NCI-H2196 (cell line): ENCODE measurements around the gene GAA.
"Not testable (repeated sequence)": the region's sequence is repeated elsewhere in the genome, so short reads cannot be mapped to it uniquely, and the experiment has no call there.

Experiments used
- DNase-seq: peaks from one replicate; lab custom pipeline; 2025; ENCODE audit not compliant: unreplicated experiment; lab: John Stamatoyannopoulos, UW

The GAA gene

DNA sequence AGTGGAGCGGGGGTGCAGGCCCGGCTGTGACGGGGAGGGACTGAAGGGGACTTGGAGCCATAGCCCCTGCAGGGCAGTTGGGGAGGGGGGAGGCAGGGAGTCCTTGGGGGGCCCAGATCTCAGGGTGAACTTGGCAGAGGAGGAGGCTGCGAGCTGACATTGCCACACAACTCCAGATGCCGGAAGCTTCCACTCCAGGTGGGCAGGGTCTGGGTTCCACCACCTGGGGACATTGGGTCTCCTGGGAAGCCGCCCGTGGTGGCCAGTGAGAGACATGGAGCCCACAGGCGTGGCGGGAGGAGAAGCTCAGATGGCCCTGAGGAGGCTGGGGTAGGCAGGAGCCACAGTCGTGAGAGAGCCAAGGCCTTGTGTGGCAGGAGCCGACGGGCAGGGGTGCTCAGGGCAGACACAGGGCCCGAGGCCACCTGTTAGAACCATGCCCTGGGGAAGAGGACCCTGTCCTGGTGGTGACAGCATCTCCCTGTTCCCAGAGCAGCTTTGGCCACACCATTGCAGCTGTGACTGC, 18.2 kb upstream of the GAA start:
- DNase-seq: no peak

DNA sequence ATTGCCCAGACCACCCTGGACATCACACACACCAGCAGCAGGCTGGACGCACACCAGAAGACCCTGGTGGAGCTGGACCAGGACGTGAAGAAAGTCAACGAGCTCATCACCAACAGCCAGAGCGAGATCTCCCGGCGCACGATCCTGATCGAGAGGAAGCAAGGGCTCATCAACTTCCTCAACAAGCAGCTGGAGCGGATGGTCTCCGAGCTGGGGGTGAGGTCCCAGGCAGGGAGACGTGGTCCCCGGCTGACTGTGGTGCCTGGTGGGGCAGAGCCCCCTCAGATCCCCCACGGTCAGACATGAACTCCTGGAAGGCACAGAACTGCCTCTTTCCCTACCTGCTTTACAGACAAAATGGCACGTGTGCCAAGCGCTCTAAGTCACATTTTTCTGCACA, 16.6 kb upstream of the GAA start:
- DNase-seq: no peak

DNA sequence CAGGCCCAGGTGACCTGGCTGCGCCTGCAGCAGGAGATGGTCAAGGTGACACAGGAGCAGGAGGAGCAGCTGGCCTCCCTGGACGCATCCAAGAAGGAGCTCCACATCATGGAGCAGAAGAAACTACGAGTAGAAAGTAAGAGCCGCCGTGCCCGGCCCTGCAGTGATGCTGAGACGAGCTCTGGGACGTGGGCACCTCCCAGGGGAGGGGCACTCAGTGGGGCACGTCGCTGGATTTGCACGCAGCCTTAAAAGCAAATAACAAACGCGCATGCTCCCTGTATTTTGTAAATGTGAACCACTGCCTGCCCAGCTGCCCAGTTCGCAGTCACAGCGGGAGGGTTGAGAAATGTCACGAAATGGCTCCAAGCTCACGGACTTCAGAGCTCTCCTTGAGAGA, 15.3 kb upstream of the GAA start:
- no peak for DNase-seq

DNA sequence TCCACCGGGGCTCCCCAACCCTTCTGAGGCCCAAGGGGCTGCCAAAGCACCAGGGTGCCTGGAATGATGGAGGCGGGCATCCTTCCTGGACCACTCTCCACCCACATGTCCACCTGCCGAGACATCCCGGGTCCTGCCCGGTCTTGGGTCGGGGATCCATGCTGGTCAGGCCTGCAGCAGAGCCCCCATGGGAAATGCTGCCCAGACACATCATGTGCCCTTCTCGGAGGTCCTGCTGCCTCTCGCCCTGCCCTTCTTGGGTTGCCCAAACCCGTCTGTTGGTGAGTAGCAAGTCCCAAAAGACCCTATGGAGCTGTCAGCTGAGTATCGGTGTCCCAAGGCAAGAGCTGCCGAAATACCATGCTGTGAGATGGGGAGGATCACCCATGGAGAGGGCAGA, 14.8 kb upstream of the GAA start:
- DNase-seq: no peak

DNA sequence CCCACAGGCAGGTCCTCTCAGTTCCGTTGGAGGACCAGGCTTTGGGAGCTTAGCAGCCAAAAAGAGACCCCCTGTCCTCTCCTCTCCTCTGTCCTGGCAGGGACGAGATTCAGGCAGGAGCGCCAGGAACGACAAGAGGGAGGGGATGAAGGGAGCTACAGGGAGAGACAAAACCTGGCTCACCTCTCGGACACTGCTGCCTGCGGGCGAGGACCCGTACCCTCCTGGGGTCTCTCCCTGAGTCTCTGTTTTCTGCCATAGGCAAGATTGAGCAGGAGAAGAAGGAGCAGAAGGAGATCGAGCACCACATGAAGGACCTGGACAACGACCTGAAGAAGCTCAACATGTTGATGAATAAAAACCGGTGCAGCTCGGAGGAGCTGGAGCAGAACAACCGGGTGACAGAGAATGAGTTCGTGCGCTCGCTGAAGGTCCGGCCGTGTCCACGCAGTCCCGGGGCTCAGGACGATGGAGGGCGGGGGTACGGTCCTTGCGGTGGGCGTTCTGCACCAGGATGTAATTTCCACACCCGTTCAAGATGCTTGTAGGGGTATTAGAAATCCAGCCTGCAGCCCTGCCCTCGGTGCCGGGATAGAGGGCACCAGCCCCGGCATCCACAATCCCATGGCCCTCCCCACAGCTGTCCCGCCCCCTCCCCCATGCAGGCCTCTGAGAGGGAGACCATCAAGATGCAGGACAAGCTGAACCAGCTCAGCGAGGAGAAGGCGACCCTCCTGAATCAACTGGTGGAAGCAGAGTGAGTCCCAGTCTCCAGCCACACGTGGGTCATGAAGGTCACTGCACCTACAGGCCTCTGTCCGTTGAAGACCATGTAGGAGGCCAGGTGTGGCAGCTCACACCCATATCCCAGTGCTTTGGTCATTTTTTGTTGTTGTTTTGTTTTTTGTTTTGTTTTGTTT, 13.8 kb upstream of the GAA start:
- no peak for DNase-seq

DNA sequence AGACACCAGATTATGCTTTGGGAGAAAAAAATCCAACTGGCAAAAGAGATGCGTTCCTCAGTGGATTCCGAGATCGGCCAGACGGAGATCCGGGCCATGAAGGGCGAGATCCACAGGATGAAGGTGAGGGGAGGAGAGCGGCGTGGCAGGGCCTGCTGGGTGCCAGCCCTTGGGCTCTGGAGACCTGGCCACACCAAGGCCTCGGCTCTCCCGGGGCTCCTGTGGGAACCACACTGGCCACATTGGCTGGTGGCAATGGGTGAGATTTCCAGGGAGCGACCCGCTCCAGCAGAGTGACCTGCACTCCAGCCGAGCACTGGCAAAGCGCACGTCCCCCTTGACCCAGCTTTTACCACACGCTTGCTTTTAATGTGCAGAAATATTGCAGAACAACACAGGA, 11.6 kb upstream of the GAA start:
- DNase-seq: no peak

DNA sequence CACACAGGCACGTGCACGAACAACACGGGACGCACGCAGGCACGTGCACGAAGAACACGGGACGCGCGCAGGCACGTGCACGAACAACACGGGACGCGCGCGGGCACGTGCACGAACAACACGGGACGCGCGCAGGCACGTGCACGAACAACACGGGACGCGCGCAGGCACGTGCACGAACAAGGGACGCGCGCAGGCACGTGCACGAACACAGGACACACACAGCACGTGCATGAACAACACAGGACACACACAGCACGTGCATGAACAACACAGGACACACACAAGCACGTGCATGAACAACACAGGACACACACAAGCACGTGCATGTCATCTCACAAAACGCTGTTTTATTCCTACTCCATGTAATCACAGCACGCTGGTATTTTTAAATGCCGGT, 11.2 kb upstream of the GAA start:
- DNase-seq: not testable (repeated sequence)

DNA sequence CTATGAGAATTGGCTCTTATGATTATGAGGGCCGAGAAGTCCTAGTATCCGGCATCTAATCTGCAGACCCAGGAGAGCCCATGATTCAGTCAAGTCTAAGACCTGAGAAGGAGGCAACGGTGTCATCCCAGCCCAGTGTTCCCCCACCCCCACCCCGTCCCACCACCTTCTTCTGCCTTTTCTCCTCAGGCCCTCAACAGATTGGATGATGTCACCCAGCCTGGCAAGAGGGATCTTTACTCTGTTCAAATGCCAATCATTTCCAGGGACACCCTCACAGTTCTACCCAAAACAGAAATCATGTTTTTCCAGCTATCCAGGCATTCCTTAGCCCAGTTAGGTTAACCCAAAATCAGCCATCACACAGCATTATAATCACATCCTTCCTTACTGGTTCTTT, 10.0 kb upstream of the GAA start:
- no peak for DNase-seq

DNA sequence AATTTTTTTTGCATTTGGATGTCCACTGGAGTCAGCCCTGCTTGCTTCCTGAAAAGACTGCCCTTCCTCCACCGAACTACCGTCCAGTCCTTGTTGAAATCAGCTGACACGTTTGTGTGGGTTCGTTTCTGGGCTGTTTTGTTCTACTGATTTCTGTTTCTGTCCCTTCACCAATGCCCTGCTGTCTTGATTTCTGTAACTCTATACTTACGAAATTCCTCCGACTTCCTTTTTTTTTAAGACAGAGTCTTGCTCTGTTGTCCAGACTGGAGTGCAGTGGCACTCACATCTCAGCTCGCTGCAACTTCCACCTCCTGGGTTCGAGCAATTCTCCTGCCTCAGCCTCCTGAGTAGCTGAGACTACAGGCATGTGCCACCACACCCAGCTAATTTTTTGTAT, 8.4 kb upstream of the GAA start:
- no peak for DNase-seq

DNA sequence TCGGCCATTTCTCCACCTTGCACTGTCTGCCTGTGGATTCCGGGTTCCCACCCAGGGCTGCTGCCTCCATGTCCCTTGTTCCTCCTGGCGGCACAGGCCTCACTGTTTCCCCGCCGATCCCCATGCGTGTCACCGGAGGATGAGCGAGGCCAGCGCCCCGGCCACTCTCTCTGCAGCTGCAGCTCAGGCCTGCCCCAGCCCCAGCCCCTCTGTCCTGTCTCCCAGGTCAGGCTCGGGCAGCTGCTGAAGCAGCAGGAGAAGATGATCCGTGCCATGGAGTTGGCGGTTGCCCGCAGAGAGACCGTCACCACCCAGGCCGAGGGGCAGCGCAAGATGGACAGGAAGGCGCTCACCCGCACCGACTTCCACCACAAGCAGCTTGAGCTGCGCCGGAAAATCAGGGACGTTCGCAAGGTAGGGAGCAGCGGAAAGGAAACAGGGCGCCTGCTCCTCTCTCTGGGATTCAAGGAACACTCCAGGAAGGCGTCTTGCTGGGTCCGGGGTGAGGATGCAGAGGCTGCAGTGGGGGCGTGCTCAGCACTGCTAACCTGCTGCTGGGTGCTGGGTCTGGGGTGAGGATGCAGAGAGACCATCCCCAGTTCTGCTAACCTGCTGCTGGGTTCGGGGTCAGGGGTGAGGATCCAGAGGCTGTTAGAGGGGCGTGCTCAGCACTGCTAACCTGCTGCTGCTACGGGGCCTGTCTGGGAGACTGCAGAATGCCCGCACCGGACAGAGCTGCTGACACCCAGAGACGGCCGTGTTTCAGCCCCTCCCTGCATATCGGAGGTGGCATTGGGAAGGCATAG, 6.1 kb upstream of the GAA start:
- no peak for DNase-seq

DNA sequence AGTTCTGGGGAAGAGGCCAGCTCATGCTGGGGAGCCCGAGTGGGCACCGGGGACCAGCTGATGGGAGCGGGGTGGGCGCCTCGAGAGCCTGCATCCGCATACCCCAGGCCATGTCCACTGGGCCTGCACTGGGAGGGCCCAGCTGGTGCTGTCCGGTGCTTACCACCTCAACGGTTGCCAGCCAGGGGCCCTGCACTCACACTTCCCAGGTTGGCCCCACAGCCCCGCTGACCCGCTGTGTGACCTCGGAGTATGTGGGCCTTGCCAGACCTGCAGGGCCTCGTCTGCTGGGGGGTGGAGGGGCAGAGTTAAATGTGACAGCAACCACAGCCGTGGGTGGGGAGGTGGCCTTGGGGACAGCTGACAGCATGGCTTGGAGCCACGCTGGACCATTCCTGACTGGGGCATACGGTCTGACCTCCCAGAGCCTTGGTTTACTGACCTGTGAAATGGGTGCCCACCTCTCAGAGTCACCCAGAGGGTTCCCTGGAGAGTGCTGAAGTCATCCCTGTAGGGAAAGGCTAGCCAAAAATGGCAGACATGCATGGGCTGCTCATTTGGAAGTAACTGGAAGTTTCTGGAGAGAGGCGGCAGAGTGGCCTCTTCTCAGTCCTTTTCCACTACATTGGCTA, 5.4 kb upstream of the GAA start:
- DNase-seq: no peak

DNA sequence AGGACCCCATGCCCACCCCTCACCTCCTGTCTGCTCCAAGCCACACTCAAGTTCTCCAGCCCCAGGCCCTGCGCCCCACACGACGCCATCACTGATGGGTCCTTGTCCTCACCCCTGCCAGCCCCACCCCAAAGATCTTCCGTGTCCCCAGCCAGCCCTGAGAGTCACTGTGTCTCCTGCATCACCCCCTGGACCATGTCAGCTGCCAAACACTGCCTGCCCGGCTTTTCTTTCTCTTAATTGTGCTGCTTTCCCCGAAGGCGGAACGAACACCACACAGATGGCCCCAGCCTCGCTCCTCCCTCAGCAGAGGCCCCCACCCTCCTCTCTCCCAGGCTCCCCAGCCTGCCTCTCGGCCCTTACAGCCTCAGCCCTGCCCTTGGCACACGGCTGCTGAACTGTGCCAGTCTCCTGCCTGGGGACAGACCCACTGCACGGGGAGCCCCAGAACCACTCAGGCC, 4.8 kb upstream of the GAA start:
- no peak for DNase-seq

DNA sequence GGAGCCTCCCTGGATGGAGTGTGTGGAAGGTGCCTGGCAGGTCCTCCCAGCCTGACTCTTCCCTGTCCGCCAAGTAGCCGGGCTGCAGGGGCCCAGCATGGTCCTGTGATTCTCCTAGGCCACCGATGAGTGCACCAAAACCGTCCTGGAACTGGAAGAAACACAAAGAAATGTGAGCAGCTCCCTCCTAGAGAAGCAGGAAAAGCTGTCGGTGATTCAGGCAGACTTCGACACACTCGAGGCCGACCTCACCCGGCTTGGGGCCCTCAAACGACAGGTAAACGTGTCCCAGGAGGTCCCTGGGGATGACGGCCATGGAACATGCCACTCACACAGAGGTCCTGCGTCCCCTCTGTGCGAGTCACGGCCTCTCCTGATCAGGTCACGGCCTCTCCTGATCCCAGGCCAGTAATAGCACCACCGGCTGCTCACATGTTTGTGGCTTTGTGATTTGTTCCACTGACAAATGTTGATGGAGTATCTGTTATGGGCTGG, 4.2 kb upstream of the GAA start:
- no peak for DNase-seq

DNA sequence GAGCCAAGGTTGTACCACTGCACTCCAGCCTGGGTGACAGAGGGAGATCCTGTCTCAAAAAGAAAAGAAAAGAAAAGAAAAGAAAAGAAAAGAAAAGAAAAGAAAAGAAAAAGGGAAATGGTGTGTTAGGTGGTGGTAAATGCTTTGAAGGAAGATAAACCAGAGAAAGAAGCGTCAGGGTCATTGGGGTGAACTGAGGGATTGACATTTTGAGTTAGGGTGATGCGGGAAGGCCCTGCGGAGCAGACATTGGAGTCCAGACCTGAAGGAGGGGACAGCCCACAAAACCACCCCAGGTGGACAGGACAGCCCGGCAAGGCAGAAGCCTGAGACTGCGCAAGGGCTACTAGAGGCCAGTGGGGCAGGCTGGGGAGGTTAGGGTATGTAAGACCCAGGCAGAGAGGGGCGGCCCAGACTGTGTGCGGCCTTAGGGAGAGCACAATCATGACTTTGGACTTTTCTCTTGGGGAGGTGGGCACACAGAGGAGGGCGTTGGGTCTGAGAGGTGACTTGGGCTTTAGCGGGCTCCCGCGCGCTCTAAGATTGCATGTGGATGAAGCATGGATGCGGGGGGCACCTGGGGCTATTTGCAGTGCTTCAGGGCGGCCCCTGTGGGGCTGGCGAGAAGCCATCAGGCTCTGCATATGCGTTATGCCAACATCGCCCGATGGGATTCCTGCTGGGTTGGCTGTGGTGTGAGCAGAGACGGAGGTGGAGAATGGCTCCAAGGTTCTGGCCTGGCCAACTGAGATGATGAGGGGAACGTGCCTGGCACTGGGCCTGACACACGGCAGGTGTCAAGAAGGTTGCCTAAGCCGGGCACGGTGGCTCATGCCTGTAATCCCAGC, 3.3 kb upstream of the GAA start:
- no peak for DNase-seq

DNA sequence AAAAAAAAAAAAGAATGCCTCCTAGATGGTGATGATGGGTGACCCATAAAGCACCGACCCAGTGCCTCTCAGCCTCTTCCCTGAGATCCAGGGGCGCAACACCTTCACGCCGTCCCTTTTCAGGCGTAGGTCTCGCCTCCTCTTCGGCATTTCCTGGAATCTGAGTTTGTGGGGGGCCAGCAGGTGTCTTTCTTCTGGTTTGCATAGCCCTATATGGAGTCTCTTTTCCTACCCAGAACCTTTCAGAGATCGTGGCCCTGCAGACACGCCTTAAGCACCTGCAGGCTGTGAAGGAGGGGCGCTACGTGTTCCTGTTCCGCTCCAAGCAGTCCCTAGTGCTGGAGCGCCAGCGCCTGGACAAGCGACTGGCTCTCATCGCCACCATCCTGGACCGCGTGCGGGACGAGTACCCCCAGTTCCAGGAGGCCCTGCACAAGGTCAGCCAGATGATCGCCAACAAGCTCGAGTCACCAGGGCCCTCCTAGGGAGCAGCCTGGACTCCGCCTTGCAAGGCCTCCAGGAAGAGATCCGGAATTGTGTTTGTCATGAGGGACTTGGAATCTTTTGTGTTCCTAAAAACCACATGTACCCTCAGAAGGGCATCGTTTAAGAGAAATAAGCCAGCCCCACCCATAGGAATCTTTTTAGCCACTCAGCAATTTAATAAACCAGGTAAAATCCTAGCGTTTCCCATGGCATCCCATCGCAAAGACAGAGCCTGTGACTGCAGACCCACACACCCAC, 1.9 kb upstream of the GAA start:
- no peak for DNase-seq

DNA sequence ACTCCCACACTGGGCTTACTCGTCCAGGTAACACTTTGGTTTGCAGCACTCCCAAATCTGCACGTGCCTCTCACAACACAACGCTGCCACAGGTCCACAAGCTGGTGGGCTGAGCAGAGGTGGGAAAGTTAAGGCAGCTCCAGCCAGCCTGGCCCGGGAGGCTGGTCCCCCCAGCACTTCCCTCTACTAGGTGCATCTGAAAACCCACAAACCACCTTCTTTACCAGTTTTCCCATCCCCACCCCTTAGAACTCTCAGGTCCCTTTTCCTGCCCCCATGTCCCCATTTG, 1.4 kb upstream of the GAA start:
- DNase-seq: no peak

DNA sequence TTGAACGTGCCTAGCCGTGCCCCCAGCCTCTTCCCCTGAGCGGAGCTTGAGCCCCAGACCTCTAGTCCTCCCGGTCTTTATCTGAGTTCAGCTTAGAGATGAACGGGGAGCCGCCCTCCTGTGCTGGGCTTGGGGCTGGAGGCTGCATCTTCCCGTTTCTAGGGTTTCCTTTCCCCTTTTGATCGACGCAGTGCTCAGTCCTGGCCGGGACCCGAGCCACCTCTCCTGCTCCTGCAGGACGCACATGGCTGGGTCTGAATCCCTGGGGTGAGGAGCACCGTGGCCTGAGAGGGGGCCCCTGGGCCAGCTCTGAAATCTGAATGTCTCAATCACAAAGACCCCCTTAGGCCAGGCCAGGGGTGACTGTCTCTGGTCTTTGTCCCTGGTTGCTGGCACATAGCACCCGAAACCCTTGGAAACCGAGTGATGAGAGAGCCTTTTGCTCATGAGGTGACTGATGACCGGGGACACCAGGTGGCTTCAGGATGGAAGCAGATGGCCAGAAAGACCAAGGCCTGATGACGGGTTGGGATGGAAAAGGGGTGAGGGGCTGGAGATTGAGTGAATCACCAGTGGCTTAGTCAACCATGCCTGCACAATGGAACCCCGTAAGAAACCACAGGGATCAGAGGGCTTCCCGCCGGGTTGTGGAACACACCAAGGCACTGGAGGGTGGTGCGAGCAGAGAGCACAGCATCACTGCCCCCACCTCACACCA, 724 bp downstream of the GAA start:
- no peak for DNase-seq

DNA sequence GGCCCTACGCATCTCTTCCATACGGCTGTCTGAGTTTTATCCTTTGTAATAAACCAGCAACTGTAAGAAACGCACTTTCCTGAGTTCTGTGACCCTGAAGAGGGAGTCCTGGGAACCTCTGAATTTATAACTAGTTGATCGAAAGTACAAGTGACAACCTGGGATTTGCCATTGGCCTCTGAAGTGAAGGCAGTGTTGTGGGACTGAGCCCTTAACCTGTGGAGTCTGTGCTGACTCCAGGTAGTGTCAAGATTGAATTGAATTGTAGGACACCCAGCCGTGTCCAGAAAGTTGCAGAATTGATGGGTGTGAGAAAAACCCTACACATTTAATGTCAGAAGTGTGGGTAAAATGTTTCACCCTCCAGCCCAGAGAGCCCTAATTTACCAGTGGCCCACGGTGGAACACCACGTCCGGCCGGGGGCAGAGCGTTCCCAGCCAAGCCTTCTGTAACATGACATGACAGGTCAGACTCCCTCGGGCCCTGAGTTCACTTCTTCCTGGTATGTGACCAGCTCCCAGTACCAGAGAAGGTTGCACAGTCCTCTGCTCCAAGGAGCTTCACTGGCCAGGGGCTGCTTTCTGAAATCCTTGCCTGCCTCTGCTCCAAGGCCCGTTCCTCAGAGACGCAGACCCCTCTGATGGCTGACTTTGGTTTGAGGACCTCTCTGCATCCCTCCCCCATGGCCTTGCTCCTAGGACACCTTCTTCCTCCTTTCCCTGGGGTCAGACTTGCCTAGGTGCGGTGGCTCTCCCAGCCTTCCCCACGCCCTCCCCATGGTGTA, 1.5 kb downstream of the GAA start:
- no peak for DNase-seq
